K562 (cell line): Measurements from ENCODE around the gene PBX1. TPM values are rescaled to one million over a fixed set of nuclear protein-coding genes. Genes with fewer than 3 reads are reported as not detected.

Experiments
- CEBPB ChIP-seq: fragments of 450-650 bp; IDR thresholded peaks from 2 replicates; pipeline ENCODE4 v1.6.1; 2016; ENCODE audit warnings: missing genetic modification characterization, missing compliant biosample characterization
- DEAF1 ChIP-seq: fragments of 450-650 bp; formaldehyde crosslinking; IDR thresholded peaks from 2 replicates; pipeline ENCODE4 v1.4.0; 2020; ENCODE audit warnings: mild to moderate bottlenecking, moderate library complexity
- DIDO1 ChIP-seq: fragments of 450-650 bp; IDR thresholded peaks from 2 replicates; pipeline ENCODE4 v1.6.1; 2016; ENCODE audit warnings: low read depth, missing biosample characterization, missing genetic modification characterization
- EHMT2 ChIP-seq: fragments of 450-650 bp; IDR thresholded peaks from 2 replicates; pipeline ENCODE4 v1.6.1; 2018; ENCODE audit warnings: antibody characterized with exemption
- IRF9 ChIP-seq: fragments of 450-650 bp; IDR thresholded peaks from 2 replicates; pipeline ENCODE4 v1.6.1; 2016; ENCODE audit warnings: missing biosample characterization, missing genetic modification characterization
- MEF2D ChIP-seq: conservative IDR thresholded peaks from 2 replicates; pipeline ENCODE4 v1.6.1; 2016; ENCODE audit warnings: low read depth, missing genetic modification characterization, missing compliant biosample characterization
- MEIS2 ChIP-seq: fragments of 450-650 bp; IDR thresholded peaks from 2 replicates; pipeline ENCODE4 v1.6.1; 2014; ENCODE audit warnings: mild to moderate bottlenecking; ENCODE audit not compliant: partially characterized antibody
- POLR2AphosphoS5 ChIP-seq: IDR thresholded peaks from 2 replicates; pipeline ENCODE4 v1.6.1; 2011; ENCODE audit warnings: mild to moderate bottlenecking, low read depth, low read length, moderate library complexity; ENCODE audit not compliant: control insufficient read depth, insufficient read depth
- RAD51 ChIP-seq: fragments of 450-650 bp; IDR thresholded peaks from 2 replicates; pipeline ENCODE4 v1.7.1; 2016; ENCODE audit warnings: low read depth, mild to moderate bottlenecking, borderline replicate concordance
- SRSF9 ChIP-seq: fragments of 200-400 bp; formaldehyde crosslinking; IDR thresholded peaks from 2 replicates; pipeline ENCODE4 v1.6.1; 2017; ENCODE audit warnings: low read depth, low read length, borderline replicate concordance
- TSHZ1 ChIP-seq: fragments of 250-450 bp; sonication (Bioruptor Pico); IDR thresholded peaks from 2 replicates; pipeline ENCODE4 v1.4.0; 2020; ENCODE audit warnings: mild to moderate bottlenecking, moderate library complexity
- VEZF1 ChIP-seq: fragments of 200-800 bp; sonication (Bioruptor generic); IDR thresholded peaks from 2 replicates; pipeline ENCODE4 v1.6.1; 2017; ENCODE audit warnings: missing genetic modification characterization, missing compliant biosample characterization
- ZBTB7A ChIP-seq: IDR thresholded peaks from 2 replicates; pipeline ENCODE4 v1.6.1; 2011; ENCODE audit warnings: low read depth, mild to moderate bottlenecking, low read length, moderate library complexity, borderline replicate concordance; ENCODE audit not compliant: control insufficient read depth
- ZFP91 ChIP-seq: sonication (generic); formaldehyde crosslinking; IDR thresholded peaks from 2 replicates; pipeline ENCODE4 v1.8.0; 2022; ENCODE audit warnings: mild to moderate bottlenecking, missing genetic modification reagents
- ZNF449 ChIP-seq: fragments of 250-450 bp; sonication (Bioruptor Pico); IDR thresholded peaks from 2 replicates; pipeline ENCODE4 v1.8.0; 2022; ENCODE audit warnings: moderate library complexity, mild to moderate bottlenecking, inconsistent platforms
- polyA plus RNA-seq, 8 experiments: library from polyadenylated mRNA; depleted of rRNA in 4 of 8; stranded (reverse) in 5 of 8; unstranded in 3 of 8; fragments of >200 nt; fragmentation: Nextera tagmentation in 2 of 8; fragmentation: Illumina TruSeq in 1 of 8; extraction: Ambion mirVana in 2 of 8; extraction: Trizol in 1 of 8; gene quantifications; 2 replicates each; pipeline versions ENCODE4 v1.2.1 to v1.2.3, GENCODE V29; 2011 to 2014; ENCODE audit warnings: inconsistent platforms in 1 of 8, missing spikeins in 1 of 8
- total RNA-seq, 7 experiments: library from RNA; depleted of rRNA in 6 of 7; stranded (reverse); fragments of >200 nt in 6 of 7; fragmentation: Illumina TruSeq in 2 of 7; extraction: Trizol in 2 of 7; gene quantifications; 2 replicates each; pipeline versions ENCODE4 v1.2.1 to v1.2.3, GENCODE V29; 2011 to 2021; ENCODE audit warnings: low replicate concordance in 1 of 7

PBX1 gene
- total and polyA plus RNA-seq, 9 of the 15 experiments (the other 6 are each of a cell fraction or from before 2014, with no cell fraction given), result 0.03 to 0.62 (median 0.17) TPM

GRCh38 chr1:164735315-164736052 lies 176.5 kb downstream of the PBX1 start (continued):
- TF ChIP-seq CEBPB (tag) (no peak), IRF9 (no peak), DIDO1 (tag) (no peak), ZFP91 (CRISPR knock-in tag) (no peak), EHMT2 (peak; percentile 41; the same call in 1 of the 2 replicates), POLR2AphosphoS5 (no peak), DEAF1 (CRISPR knock-in tag) (no peak), ZNF449 (CRISPR knock-in tag) (no peak), SRSF9 (no peak), RAD51 (no peak), MEIS2 (peak; percentile 30), MEF2D (tag) (no peak), ZBTB7A (no peak), VEZF1 (peak; percentile 56; the same call in 1 of the 2 replicates), TSHZ1 (CRISPR knock-in tag) (no peak)
